GM12801 (cell line): ENCODE data around the gene KPTN.

Experiments used
- CTCF ChIP-seq: IDR thresholded peaks from one replicate; pipeline ENCODE4 v1.5.1; 2011; ENCODE audit warnings: control low read depth; ENCODE audit not compliant: insufficient read length; ENCODE audit errors: extremely low read depth

KPTN gene

GRCh38 chr19:47489072-47489914 lies 5.3 kb upstream of the KPTN start:
- no peak for TF ChIP-seq CTCF

GRCh38 chr19:47487551-47488515 lies 3.8 kb upstream of the KPTN start:
- TF ChIP-seq CTCF = no peak

DNA sequence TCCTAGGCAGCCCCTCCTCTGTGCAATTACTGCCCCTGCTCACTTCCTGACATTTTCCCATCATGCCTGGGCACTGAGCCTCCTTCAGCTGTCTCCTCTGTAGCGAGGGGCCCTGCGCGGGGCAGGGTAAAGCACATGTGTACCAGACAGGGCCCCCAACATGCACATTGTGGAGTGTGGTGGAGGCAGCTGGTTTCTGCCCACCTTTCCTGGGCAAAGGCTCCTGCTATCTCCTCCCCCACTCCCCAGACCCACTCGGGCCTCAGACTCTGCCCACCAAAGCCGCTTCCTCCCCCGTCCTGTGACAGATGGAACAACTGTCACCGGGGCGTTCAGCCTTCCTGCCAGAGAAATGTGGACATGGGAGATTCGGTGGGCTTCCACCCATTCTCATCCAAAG lies 2.9 kb upstream of the KPTN start:
- TF ChIP-seq CTCF = no peak

GRCh38 chr19:47485210-47485609 lies 1.2 kb upstream of the KPTN start:
- no peak for TF ChIP-seq CTCF

- TF ChIP-seq CTCF = no peak
Observed at GRCh38 chr19:47483200-47483599, 819 bp downstream of the KPTN start.

DNA sequence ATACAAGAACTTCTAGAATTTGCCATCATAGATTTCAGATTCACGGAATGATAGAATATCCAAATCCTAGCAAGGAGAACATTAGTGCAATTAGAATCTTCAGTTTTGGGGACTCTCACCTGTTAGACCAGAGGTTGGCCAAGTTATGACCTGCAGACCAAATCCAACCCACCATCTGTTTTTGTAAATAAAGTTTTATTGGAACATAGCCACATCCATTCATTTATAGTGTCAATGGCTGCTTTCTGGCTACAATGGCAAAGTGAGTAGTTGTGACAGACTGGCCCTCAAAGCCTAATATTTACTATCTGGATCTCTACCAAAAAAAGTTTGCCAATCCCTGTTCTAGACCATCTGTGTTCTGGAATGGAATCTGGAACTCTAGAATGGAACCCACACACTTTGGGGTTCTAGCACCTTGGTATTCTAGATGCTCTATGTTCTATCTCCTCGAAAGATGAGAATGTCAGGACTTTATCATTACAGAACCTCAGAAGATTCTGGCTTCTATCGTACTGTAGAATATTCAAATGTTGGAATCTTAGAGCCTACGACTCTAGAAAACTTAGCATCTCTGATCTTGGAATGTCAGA lies 2.5 kb downstream of the KPTN start:
- no peak for TF ChIP-seq CTCF

DNA sequence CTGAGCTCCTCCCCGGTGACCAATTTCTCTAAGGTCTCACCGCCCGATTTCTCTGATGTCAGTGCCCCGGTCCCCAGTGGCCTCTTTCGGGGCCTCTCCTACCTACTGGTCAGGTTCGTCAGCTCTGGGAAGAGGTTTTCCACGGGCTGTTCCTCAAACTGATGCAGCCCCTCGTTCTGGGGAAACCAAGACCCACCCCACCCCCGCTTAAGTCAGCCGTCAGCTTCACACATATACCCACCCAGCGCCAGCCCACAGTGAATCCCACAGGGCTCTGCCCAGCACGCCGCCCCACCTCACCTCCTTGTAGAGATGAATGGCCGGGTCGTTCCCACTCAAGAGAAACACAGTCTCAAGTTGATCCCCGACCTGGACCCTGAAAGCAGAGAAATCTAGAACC lies 3.4 kb downstream of the KPTN start:
- no peak for TF ChIP-seq CTCF
